Measurements from ENCODE around the gene ABTB2. TPM values are rescaled to one million over a fixed set of nuclear protein-coding genes. Genes with fewer than 3 reads are reported as not detected.
A peak's percentile ranks its signal among the peaks of the same experiment; 100 is the strongest.

ABTB2 gene
- polyA plus RNA-seq, 2 of the 4 experiments (the other 2 are of a cell fraction), result 8.9 to 15.4 TPM

GRCh38 chr11:34346551-34346950, 11.3 kb downstream of the ABTB2 start (continued):
- no peak for TF ChIP-seq HMGXB4 (CRISPR knock-in tag; IDR thresholded peaks at IDR 0.05; ENCODE audit: borderline replicate concordance)
- no peak for TF ChIP-seq NFE2L2 (conservative IDR thresholded peaks at IDR 0.05; ENCODE audit: low read length)

GRCh38 chr11:34345991-34346480, 11.8 kb downstream of the ABTB2 start:
- peak in 1 of 2 experiments; percentile 3; a peak in 3 of 6 replicates for ATAC-seq
- peak overlapping the region; percentile 88 to 89 for H3K27ac ChIP-seq
- DNase-seq (ENCODE audit: low read depth in 1 of 2, low spot score in 1 of 2), result no peak
- peak overlapping the region; percentile 90 for H3K4me2 ChIP-seq
- TF ChIP-seq CHD4 (IDR thresholded peaks at IDR 0.05; ENCODE audit: borderline replicate concordance) (no peak), E2F6 (IDR thresholded peaks at IDR 0.05; ENCODE audit: borderline replicate concordance, low read depth) (0 out of 2 replicates have a peak, but pooled peaks have one; percentile 41), FOSL2 (IDR thresholded peaks at IDR 0.05) (no peak), FOSL2 (CRISPR knock-in tag; IDR thresholded peaks at IDR 0.05) (no peak), SREBF2 (IDR thresholded peaks at IDR 0.05) (no peak), MYC (IDR thresholded peaks at IDR 0.05; ENCODE audit: borderline replicate concordance, low read length) (no peak), NFE2L2 (conservative IDR thresholded peaks at IDR 0.05; ENCODE audit: low read length) (no peak), PBX3 (IDR thresholded peaks at IDR 0.05) (no peak), MAX (IDR thresholded peaks at IDR 0.05) (peak; percentile 57; the same call in 1 of the 2 replicates), EHF (CRISPR knock-in tag; IDR thresholded peaks at IDR 0.05) (no peak), HES2 (IDR thresholded peaks at IDR 0.05) (no peak), USF2 (IDR thresholded peaks at IDR 0.05) (no peak), JUN (IDR thresholded peaks at IDR 0.05) (no peak), TFCP2L1 (CRISPR knock-in tag; IDR thresholded peaks at IDR 0.05) (no peak), JUNB (IDR thresholded peaks at IDR 0.05) (no peak), ESRRA (IDR thresholded peaks at IDR 0.05; ENCODE audit: borderline replicate concordance, low read length) (no peak)
- peaks cover 100% of the 10 kb centered on the region for H3K4me1 ChIP-seq
- FAIRE-seq, result no peak
- WGBS (ENCODE audit: missing lambda C conversion rate), result 56% methylated on average over 8 of the region's 8 CpGs
- H3K4me3 ChIP-seq, result peak overlapping the region; percentile 21; the same call in 2 of the 3 replicates
- no peaks in the 10 kb centered on the region for H3K9me3 ChIP-seq
- CTCF ChIA-PET, result interaction anchor here (0.7 to 10.3 kb wide), 13 partner anchors 11 to 488 kb away, joined by 3 to 113 read pairs (median 4); partner anchors contain the start of gene ABTB2
- POLR2A ChIA-PET, result interaction anchor here (1.3 to 5.7 kb wide), 3 partner anchors 11 to 172 kb away, joined by 4 to 58 read pairs (median 16); partner anchors contain the start of gene ABTB2

GRCh38 chr11:34345540-34345876, 12.3 kb downstream of the ABTB2 start:
- no peak; a peak in 2 of 6 replicates for ATAC-seq
- Histone ChIP-seq H3K4me2 (peak overlapping the region; percentile 90), H3K9me3 (no peaks in the 10 kb centered on the region), H3K4me1 (peaks cover 100% of the 10 kb centered on the region), H3K4me3 (peak overlapping the region; percentile 21; the same call in 2 of the 3 replicates), H3K27ac (peak overlapping the region; percentile 88 to 89)
- ChIA-PET POLR2A (interaction anchor here (1.1 to 5.7 kb wide), 4 partner anchors 11 to 171 kb away, joined by 3 to 58 read pairs (median 12); partner anchors contain the start of gene ABTB2), CTCF (interaction anchor here (0.7 to 10.3 kb wide), 9 partner anchors 11 to 349 kb away, joined by 3 to 113 read pairs (median 4); partner anchors contain the start of gene ABTB2)
- DNase-seq (ENCODE audit: low read depth in 1 of 2, low spot score in 1 of 2), result no peak
- TF ChIP-seq ZC3H11A (IDR thresholded peaks at IDR 0.05) (no peak), SREBF2 (IDR thresholded peaks at IDR 0.05) (no peak)
- WGBS (ENCODE audit: missing lambda C conversion rate), result 21% methylated on average over 3 of the region's 3 CpGs
- FAIRE-seq, result no peak

All from A549 (cell line).